Fibroblast of upper back skin (primary cell): ENCODE data around the gene PCED1B.

ENCODE experiments used
- DNase-seq: peaks from one replicate; pipeline ENCODE4 v3.0.0-alpha.2; 2013

PCED1B gene

DNA sequence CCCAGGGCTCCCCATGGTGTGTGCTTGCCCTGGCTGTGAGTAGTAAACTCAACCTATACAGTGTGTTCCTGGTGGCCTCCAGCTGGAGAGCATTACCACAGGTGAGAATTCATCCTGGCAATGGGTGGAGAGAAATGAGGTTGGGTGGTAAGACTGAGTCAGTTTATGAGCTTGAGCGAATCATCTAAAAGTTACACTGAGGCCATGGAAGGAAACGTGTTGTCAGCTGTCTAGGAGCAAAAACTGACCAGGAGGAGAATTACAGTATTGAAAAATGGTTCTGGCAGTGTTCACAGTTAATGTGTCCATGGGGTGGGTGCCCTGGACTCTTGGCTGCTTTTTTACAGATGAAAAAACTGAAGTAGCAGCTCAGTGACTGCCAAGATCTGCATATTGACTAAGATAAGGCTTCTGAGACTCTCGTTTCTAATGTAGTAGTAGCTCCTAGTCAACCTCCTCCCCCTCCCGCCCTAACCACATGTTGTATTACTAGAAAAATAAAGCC is 202.3 kb downstream of the PCED1B start:
- peak; percentile 59 for DNase-seq

DNA sequence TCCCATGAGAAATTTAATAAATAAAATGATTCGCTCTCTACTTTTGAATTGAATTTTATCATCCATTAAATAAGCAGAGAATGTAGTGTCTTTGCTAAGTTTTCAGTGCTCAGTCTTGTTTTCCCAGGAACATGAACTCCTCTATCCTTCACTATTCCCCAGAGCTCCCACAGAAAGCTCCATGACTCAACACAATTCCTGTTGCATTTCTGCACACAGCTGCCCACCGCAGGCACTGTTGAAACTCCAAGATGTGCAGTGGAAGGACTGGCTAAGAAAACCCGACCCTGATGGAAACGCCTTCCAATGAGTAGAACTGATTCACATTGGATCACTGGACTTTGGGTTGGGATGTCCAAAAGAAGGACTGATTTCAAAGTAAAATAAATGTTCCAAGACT is 202.8 kb downstream of the PCED1B start:
- peak; percentile 86 for DNase-seq
